ENCODE results near the gene C2orf92. TPM values are rescaled to one million over a fixed set of nuclear protein-coding genes. Genes with fewer than 3 reads are reported as not detected.
"Not testable (repeated sequence)": the region's sequence is repeated elsewhere in the genome, so short reads cannot be mapped to it uniquely, and the experiment has no call there.

Gene C2orf92
- 4.9 and 5.7 TPM in 2 replicates for total RNA-seq
- polyA plus RNA-seq (2012): 6.1 TPM

GRCh38 chr2:97669448-97669847 is at the start of gene C2orf92:
TSS of gene C2orf92 (plus strand) at chr2:97669713. CDS start at chr2:97669789, 76 bp downstream.
- DNase-seq (ENCODE audit: low read depth): no peak

- DNase-seq (ENCODE audit: low read depth): not testable (repeated sequence)
Observed at GRCh38 chr2:97620492-97620891, 49.0 kb upstream of the C2orf92 start.

GRCh38 chr2:97622976-97623375 is 46.5 kb upstream of the C2orf92 start:
- not testable (repeated sequence) for DNase-seq (ENCODE audit: low read depth)

GRCh38 chr2:97625354-97626048 is 44.0 kb upstream of the C2orf92 start:
- DNase-seq (ENCODE audit: low read depth): not testable (repeated sequence)

GRCh38 chr2:97626049-97626430 is 43.5 kb upstream of the C2orf92 start:
- not testable (repeated sequence) for DNase-seq (ENCODE audit: low read depth)

GRCh38 chr2:97644023-97644717 is 25.3 kb upstream of the C2orf92 start:
- no peak for DNase-seq (ENCODE audit: low read depth)

GRCh38 chr2:97645112-97645694 is 24.3 kb upstream of the C2orf92 start:
- DNase-seq (ENCODE audit: low read depth): no peak

GRCh38 chr2:97645695-97646629 is 23.6 kb upstream of the C2orf92 start, which contains the start of gene COX5B:
TSS of gene COX5B (plus strand) at chr2:97646062. CDS start at chr2:97646087, 25 bp downstream.
- peak; percentile 98 for DNase-seq (ENCODE audit: low read depth)

- DNase-seq (ENCODE audit: low read depth): no peak
Observed at GRCh38 chr2:97646977-97647376, 22.5 kb upstream of the C2orf92 start.

- no peak for DNase-seq (ENCODE audit: low read depth)
Observed at GRCh38 chr2:97651114-97651513, 18.4 kb upstream of the C2orf92 start.

GRCh38 chr2:97653473-97653872 is 16.0 kb upstream of the C2orf92 start:
- DNase-seq (ENCODE audit: low read depth): no peak

GRCh38 chr2:97653874-97654273 is 15.6 kb upstream of the C2orf92 start:
- no peak for DNase-seq (ENCODE audit: low read depth)

GRCh38 chr2:97654309-97654708 is 15.2 kb upstream of the C2orf92 start:
- no peak for DNase-seq (ENCODE audit: low read depth)

GRCh38 chr2:97654791-97655190 is 14.7 kb upstream of the C2orf92 start:
- DNase-seq (ENCODE audit: low read depth): no peak

GRCh38 chr2:97656129-97656755 is 13.3 kb upstream of the C2orf92 start:
- no peak for DNase-seq (ENCODE audit: low read depth)

- no peak for DNase-seq (ENCODE audit: low read depth)
Observed at GRCh38 chr2:97656905-97657587, 12.5 kb upstream of the C2orf92 start.

- no peak for DNase-seq (ENCODE audit: low read depth)
Observed at GRCh38 chr2:97657986-97658690, 11.4 kb upstream of the C2orf92 start.

GRCh38 chr2:97658691-97659157 is 10.8 kb upstream of the C2orf92 start:
- no peak for DNase-seq (ENCODE audit: low read depth)
